ENCODE data around the gene GLYATL1B. TPM values are rescaled to one million over a fixed set of nuclear protein-coding genes. Genes with fewer than 3 reads are reported as not detected.
"Not testable (repeated sequence)": the region's sequence is repeated elsewhere in the genome, so short reads cannot be mapped to it uniquely, and the experiment has no call there.

Gene GLYATL1B, protein sequence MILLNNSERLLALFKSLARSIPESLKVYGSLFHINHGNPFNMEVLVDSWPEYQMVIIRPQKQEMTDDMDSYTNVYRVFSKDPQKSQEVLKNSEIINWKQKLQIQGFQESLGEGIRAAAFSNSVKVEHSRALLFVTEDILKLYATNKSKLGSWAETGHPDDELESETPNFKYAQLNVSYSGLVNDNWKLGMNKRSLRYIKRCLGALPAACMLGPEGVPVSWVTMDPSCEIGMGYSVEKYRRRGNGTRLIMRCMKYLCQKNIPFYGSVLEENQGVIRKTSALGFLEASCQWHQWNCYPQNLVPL
- total RNA-seq (2014; rRNA removed; shearing (Covaris generic)) = not detected in 2 replicates

DNA sequence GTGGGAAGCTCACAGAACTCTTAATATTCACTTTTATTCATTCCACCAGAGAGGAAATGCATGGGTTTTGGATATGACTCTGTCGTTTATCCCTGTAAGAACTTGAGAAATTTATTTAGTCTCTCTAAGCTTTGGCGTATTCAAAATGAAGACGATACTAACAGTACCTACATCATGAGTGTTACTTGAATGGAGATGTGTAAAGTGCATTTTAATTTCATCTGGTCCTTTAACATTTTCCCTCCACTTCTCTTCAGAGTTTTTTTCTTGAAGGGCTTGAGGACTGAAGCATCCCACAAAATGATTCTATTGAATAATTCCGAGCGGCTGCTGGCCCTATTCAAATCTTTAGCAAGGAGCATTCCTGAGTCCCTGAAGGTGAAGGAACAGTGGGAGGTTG is at the start of gene GLYATL1B:
TSS of gene GLYATL1B (plus strand) at position 301 of the 400 bp plus-strand sequence. CDS start at position 301, 0 bp downstream.
- DNase-seq (ENCODE audit: low spot score); in situ Hi-C loops (cut with HindIII; ENCODE audit: low sequenced_read_pairs): not testable (repeated sequence)

DNA sequence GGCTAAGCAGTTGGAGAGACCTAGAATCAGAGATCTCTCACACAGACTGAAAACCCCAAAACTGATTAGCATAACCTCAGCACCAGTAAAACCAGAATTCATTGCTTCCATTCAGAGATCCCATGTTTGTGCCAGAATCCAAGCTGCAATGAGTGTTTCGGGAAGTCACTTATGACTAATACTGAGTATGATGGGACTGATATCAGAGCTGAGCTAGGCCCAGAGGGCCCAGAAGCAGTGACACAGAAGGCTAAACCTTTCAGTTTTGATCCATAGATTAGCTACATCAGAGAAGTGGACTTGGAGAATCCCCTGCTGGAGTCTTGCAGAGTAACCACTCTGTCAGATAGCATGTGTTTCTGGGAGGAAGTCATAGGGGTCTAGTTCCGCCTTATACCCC is 49.6 kb upstream of the GLYATL1B start:
- DNase-seq (ENCODE audit: low spot score); in situ Hi-C loops (cut with HindIII; ENCODE audit: low sequenced_read_pairs): not testable (repeated sequence)

DNA sequence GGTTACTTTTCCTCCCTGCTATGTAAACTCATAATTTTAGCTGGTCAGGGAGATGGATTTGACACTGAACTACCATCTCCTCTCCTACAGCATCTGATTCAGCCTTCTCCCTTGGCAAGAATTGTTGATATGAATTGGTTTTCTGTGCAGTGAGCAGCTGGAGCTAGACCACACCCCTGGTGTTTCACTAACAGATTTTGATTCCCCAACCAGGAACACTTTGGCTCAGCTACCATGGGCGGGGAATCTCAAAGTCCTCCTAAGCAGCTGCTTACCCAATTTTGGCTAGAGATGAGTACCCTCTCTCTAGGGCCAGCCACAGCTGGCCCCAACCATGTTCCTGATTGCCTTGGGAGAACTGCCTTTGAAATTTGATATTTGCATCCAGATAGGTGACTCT is 48.7 kb upstream of the GLYATL1B start:
- in situ Hi-C loops (cut with HindIII; ENCODE audit: low sequenced_read_pairs) = not testable (repeated sequence)

DNA sequence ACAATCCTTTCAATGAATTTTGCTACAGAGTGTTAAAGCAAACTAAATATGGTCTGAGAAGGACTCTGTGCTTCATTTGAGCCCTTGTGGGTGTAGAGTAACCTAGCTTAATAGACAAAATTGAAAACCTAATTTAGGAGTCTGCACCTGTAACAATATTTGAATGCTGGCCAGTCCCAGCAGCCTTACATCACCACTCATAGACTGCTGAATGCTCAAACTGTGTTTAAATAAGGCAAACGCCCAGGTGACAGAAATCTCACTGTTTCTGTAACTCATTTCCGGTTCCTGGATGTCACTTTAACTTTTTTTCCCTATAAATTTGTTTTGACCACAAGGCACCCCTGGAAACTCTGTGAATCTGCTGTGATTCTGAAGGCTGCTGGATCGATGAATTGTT is 45.5 kb upstream of the GLYATL1B start:
- in situ Hi-C loops (cut with HindIII; ENCODE audit: low sequenced_read_pairs) = no loop called here
- DNase-seq (ENCODE audit: low spot score) = no peak

More for the DNA sequence above, 48.7 kb upstream of the GLYATL1B start:
- not testable (repeated sequence) for DNase-seq (ENCODE audit: low spot score)

DNA sequence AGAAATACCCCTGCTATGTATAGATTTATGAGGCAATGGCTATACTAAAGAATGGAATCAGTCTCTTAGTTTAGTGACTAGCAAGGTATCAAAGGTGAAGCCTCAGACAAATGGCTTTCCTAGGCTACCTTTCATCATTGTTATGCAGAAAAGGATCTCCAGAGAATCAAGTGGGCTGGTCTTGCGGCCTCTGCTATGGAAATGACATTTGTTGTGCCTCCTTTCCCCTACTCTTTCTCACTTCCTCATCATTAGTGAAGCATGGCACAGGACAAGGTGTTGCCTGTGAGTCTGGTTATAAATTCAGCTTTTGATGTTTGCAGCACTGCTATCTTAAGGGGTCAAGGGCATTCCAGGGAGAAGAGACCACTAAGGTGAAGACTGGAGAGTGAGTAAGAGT is 34.7 kb upstream of the GLYATL1B start:
- in situ Hi-C loops (cut with HindIII; ENCODE audit: low sequenced_read_pairs); DNase-seq (ENCODE audit: low spot score): not testable (repeated sequence)

DNA sequence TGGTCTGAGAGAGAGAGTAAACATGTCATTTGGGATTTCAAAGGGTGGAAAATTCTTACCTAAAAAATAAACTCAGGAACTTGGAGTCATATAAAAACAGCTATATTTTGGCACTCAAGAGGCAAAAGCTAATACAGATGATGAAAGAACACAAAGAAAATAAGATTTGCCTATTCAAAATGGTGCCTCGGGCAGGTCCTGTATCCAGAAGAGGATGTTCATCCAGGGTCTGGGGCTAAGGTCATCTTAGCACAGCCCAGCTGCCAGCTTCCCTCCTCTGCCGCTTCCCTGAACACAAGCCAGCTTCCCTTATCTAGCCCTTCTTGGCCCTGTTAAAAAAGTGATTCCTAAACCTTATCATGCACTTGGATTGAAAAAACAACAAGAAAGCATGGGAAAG is 33.8 kb upstream of the GLYATL1B start:
- in situ Hi-C loops (cut with HindIII; ENCODE audit: low sequenced_read_pairs); DNase-seq (ENCODE audit: low spot score): not testable (repeated sequence)

DNA sequence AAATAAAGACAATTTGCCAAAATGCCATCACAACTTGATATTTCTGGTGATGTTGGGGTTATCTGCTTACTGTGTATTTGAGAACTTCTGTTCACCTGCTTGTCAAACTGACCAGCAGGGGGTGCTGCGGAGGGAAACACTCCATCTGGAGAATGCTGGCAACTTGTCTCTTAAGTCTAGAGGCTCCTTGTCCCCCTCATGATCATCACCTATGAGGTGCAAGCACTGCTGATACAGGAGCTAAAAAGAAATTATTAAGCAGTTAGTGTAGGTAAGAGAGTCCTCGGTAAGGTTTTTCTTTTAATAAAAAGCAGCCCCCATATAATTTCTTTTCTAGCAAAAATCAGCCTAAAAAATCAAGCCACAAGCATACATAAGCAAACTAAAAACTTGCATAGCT is 32.7 kb upstream of the GLYATL1B start:
- peak; percentile 34 for DNase-seq (ENCODE audit: low spot score)
- in situ Hi-C loops (cut with HindIII; ENCODE audit: low sequenced_read_pairs) = no loop called here

DNA sequence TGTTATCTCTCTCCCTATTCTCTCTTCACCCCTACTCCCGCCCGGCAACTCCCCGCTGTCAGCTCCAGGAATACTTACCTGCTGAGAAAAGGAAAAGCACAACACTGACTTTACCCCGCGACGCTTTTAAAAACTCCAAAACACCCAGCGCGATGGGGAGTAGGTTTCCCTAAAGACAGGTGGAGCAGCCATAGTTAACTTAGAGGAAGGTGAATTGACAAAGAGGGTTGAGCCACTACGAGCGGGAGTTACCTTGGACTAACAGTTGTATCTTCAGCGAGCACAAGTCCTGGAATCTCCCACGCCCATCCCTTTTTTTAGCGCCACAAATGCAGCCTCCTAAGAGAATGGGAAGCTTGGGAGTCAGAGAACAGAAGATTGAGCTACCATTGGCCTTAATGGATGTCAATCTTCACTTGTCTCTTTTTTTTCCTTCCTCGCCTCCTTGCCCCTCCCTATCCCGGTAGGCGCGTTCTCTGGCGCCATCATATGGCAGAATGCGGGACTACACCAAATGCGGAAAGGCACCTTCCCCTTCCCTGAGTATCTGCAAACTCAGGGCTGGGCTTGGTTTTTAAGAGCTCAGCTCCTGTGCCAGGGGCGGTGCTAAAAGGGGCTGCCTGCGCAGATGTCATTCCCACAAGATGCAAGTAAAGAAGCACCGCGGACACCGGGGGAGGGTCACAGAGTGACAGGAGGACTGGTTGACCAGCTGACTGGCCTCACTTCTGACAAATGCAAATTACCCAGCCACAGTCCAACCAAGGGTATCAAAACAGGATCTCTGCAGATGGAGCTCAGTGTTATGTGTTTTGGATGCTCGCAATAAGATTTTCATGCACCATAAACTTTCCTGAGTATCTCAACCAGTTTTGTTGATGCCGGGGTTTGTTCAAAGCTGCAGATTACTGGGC is 27.7 kb upstream of the GLYATL1B start:
- in situ Hi-C loops (cut with HindIII; ENCODE audit: low sequenced_read_pairs) = not testable (repeated sequence)
- DNase-seq (ENCODE audit: low spot score) = peak; percentile 52

DNA sequence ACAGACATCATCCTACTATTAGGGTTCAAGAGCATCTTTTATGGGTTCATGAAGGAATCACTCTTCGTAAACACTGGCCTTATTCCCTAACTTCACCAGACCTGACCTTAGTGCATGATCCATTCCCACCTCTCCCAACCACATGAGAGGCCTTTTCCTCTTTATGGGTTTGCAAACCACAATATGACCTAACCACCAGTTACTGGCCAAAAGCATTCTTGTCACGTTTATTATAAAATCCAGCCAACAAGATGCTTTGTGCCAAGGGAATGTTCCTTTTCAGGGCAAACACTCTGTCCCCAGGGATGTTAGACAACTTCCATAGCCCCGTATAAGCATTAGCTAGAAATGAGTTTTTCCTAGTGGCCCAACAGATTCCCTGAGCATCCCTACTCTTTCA is 26.0 kb upstream of the GLYATL1B start:
- DNase-seq (ENCODE audit: low spot score); in situ Hi-C loops (cut with HindIII; ENCODE audit: low sequenced_read_pairs): not testable (repeated sequence)

DNA sequence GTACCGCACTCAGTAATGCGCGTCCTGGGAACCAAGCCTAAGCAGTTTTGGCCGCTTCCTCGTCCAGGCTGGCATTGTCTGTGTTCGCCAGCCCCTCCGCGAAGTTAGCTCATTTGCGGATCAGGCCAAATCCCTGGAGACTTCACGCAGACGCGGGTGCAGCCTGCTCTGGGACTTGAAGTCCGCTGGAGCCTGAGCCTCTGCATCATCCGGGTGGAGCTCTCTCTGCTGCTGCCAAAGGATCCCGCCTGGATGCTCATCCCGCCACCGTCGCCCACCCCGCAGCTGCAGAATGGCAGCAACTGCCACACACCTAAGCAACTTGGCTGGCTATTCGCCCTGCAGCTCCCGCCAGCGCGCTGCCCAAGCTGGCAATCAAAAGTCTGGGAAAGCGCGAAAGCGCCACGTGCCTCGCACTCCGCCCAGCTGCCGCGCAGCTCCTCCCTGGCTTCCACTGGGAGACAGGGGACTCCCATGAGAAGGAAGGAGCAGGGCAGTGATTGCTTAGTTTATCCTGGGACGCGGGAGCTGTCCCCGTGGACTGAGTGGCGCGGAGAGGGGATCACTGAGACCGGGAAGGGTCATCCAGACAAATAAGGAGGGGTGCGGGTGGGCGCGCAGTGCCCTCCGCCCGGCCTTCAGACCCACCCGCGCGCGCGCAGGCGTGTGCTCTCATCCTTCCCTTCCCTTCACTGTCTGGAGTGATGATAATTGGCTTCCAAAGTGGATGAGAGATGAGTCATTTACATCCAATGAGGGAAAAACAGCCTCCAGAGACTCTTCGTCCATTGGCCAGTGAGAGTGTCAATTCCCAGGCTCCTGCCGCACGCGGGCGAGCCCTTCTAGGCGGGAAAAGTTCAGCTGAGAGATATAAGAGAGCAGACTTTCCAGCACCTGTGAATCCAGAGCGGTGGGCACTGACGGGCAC is 23.2 kb upstream of the GLYATL1B start:
- DNase-seq (ENCODE audit: low spot score) = no peak
- in situ Hi-C loops (cut with HindIII; ENCODE audit: low sequenced_read_pairs) = no loop called here

DNA sequence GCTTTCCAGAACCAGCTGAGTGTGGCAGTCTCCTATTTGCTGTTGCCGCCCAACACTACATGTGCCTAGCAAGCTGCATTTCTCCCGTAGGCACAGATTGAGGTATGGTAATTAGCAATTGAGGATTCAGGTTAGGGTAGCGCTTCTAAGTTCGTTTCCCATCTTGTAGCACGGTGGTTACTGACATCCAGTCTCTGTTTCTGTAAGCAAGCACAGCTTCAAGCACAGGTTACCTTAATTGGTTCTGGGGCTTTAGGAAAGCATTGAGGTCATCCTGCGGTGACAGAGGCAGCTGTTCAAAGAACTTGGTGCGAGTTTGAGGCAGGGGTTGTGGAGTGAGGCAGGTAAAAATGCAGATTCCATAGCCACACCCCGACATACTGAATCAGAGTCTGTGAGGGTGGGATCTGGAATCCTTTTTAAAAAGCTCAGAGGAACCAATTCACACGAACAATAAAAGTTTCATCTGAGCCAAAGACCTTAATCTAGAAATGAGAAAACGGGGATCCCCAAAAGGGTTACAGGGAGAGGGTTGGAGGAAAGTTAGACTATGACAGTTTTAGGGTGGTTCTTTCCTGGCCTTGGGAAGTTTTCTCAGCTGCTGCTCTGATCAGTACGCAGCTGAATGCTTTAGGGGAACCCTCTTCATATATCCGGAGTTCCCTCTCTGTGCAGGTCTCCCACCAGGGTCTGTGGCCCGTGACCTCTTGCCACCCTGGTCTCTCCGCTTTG is 21.9 kb upstream of the GLYATL1B start:
- in situ Hi-C loops (cut with HindIII; ENCODE audit: low sequenced_read_pairs); DNase-seq (ENCODE audit: low spot score): not testable (repeated sequence)

DNA sequence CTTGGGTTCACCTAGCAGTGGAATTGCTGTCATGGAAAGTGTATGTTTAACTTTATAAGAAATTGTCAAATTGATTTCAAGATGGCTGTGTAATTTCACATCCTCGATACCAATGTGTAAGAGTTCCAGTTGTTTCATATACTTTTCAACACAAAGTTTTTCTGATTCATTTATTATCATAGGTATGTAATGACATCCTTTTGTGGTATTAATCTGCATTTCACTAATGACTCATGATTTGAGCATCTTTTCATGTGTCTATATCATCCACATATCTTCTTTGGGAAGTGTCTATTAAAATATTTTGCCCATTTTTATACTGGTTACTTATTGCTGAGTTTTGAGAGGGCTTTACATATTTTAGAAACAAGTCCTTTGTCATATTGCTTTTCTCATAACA is 17.0 kb upstream of the GLYATL1B start:
- in situ Hi-C loops (cut with HindIII; ENCODE audit: low sequenced_read_pairs) = no loop called here

DNA sequence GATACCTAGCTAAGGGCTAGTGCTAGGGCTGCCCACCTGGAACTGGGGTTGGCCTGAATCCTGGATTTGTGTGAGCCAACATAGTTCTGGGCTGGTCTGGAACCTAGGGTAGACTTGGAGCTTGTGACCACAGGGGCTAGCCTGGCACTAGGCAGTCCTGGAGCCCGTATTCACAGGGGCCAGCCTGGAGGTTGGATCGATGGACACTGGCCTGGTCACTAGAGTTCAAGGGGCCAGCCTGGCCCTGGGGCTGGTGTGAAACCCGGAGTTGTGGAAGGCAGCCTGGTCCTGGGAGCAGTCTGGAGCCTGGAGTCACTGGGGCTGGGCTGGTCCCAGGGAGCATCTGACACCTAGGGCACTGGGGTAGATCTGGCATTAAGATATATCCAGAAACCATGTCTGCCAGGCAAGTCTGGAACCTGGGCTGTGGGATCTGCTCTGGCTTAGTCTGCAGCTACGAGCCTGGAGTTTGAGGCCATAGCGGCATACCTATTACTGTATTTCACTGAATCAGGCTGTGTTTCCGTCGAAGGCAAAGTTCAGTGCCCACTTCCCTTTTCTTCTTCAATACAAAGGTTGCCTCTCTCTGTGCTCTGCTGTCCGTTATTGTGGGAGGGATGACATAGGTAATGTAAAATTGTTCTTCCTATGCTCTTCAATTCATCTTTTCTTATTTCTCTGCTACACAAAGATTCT is 9.1 kb upstream of the GLYATL1B start:
- DNase-seq (ENCODE audit: low spot score) = no peak
- in situ Hi-C loops (cut with HindIII; ENCODE audit: low sequenced_read_pairs) = no loop called here

More for the DNA sequence above, 17.0 kb upstream of the GLYATL1B start:
- DNase-seq (ENCODE audit: low spot score) = no peak

DNA sequence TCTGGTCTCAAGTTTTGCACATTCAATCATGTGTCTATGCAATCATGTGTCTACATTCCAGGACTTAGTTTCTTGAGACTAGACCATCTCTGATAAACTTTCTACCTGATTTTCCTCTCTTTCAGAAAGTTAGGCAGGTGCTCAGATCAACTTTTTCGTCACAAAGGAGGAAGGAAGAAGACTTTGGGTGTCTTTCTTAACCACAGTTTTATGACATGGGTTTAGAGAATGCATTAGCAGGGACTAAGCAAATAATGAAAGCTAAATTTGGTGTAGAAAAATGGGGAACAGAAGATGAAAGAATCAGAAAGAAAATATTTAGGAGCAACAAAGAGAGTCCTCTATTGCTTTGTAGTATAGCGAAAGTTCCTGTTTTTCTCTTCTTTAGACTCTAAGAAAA is 7.7 kb upstream of the GLYATL1B start:
- in situ Hi-C loops (cut with HindIII; ENCODE audit: low sequenced_read_pairs) = no loop called here
- no peak for DNase-seq (ENCODE audit: low spot score)

DNA sequence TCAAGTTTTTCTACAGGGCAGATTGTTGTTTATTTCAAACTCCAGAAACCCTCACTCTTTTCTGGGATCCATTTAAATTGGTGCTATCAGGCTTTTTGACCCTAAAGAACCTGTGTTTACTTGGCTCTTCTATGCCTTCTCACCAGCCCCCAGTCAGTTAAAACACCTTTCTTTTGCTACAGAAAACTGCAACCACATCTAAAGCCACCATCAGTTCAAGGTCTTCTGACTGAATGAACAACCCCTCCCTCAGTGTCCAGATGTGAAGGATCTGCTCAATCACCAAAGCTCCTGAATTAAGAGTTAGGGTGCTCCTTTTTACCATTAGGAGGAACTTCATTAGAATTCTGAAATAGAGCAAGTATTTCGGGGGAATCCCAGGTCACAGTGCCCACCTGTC is 7.0 kb upstream of the GLYATL1B start:
- in situ Hi-C loops (cut with HindIII; ENCODE audit: low sequenced_read_pairs) = no loop called here
- DNase-seq (ENCODE audit: low spot score) = no peak

DNA sequence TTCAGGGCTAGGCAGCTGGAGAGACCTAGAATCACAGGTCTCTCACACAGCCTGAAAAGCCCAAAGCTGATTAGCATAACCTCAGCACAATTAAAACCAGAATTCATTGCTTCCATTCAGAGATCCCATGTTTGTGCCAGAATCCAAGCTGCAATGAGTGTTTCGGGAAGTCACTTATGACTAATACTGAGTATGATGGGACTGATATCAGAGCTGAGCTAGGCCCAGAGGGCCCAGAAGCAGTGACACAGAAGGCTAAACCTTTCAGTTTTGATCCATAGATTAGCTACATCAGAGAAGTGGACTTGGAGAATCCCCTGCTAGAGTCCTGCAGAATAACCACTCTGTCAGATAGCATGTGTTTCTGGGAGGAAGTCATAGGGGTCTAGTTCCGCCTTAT is 5.7 kb upstream of the GLYATL1B start:
- DNase-seq (ENCODE audit: low spot score); in situ Hi-C loops (cut with HindIII; ENCODE audit: low sequenced_read_pairs): not testable (repeated sequence)

DNA sequence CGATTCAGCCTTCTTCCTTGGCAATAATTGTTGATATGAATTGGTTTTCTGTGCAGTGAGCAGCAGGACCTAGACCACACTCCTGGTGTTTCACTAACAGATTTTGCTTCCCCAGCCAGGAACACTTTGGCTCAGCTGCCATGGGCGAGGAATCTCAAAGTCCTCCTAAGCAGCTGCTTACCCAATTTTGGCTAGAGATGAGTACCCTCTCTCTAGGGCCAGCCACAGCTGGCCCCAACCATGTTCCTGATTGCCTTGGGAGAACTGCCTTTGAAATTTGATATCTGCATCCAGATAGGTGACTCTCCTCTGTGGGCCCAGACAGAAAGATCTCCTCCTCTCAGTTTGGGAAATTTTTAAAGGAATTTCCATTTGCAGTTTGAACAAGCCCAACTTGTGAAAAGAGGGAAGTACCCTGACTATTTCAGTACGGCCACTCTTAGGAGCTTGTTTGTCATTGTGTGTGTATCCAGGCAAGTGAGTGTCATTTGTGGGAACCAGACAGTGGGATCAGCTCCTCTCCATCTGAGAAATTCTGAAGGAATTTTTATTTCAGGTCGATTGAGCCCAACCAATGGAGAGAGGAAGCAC is 4.6 kb upstream of the GLYATL1B start:
- DNase-seq (ENCODE audit: low spot score); in situ Hi-C loops (cut with HindIII; ENCODE audit: low sequenced_read_pairs): not testable (repeated sequence)

DNA sequence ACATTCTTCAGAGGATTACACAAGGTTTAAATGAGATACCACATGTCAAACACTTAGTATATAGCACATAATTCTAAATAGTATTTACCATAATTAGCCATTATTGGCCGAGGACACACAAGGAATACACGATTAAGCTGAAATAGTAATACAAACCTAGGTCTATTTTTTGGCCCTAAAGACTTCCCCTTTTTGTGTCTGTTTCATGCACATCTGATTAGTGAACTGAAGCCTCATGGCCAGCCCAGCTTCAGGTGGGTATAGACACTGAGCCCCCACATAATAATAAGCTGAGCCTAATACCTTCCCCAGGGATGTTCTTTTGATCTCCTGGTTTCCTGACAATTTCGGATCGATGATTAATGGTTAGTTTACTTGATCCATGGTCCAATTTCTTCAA is 2.1 kb downstream of the GLYATL1B start:
- in situ Hi-C loops (cut with HindIII; ENCODE audit: low sequenced_read_pairs) = no loop called here
- DNase-seq (ENCODE audit: low spot score) = no peak

All from G401 (cell line).